LNCAP (cell line): ENCODE data around the gene KRT80.

Source experiments
- TF ChIP-seq, protein P1 (sequence below): fragments of 450-650 bp; IDR thresholded peaks from 2 replicates; pipeline ENCODE4 v1.5.1; 2017; ENCODE audit warnings: mild to moderate bottlenecking

The KRT80 gene

GRCh38 chr12:52160200-52160599, 31.6 kb downstream of the KRT80 start:
- TF ChIP-seq, protein P1, sequence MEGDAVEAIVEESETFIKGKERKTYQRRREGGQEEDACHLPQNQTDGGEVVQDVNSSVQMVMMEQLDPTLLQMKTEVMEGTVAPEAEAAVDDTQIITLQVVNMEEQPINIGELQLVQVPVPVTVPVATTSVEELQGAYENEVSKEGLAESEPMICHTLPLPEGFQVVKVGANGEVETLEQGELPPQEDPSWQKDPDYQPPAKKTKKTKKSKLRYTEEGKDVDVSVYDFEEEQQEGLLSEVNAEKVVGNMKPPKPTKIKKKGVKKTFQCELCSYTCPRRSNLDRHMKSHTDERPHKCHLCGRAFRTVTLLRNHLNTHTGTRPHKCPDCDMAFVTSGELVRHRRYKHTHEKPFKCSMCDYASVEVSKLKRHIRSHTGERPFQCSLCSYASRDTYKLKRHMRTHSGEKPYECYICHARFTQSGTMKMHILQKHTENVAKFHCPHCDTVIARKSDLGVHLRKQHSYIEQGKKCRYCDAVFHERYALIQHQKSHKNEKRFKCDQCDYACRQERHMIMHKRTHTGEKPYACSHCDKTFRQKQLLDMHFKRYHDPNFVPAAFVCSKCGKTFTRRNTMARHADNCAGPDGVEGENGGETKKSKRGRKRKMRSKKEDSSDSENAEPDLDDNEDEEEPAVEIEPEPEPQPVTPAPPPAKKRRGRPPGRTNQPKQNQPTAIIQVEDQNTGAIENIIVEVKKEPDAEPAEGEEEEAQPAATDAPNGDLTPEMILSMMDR = no peak

- TF ChIP-seq, protein P1 = no peak
Measured at GRCh38 chr12:52157566-52158150, 34.2 kb downstream of the KRT80 start.

DNA sequence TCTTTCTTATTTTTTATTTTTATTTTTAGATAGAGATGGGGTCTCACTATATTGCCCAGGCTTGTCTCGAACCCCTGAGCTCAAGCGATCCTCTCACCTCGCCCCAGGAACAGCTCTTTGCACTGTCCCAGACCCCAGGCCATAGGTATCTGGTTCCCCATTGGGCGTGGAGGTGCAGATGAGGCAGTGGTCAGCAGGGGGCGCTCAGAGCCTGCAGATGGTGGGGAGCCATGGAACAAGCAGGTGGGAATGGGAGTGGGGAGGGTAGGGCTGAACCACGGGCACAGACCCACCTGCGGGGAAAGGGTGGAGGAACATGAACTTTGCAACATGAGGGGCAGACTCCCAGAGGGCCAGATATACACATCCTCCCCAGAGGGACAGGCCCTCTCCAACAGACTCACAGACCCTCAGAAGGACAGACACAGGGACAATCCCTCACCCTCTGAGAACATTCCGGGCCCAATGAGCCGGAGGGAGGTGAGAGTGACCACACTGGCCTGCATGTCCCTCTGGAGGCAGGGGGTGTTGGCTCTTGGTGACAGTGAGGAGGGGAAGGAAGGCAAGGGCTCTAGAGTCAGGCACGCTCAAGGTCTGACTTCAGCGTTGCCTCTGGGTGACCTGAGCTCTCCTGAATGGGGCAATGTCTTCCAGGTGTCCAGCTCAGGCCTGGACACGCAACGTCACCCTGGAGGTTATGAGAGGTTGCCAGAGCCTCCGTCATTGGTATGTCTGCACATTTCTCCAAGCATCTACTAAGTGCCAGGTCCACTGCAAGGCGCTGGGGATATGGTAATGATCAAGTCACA, 34.9 kb downstream of the KRT80 start:
- TF ChIP-seq, protein P1 = peak; percentile 98

GRCh38 chr12:52156311-52156710, 35.5 kb downstream of the KRT80 start:
- TF ChIP-seq, protein P1 = no peak

- TF ChIP-seq, protein P1 = no peak
Measured at GRCh38 chr12:52155048-52155868, 36.6 kb downstream of the KRT80 start.

GRCh38 chr12:52152905-52153317, 38.9 kb downstream of the KRT80 start:
- TF ChIP-seq, protein P1 = no peak
